Mononuclear cell (primary cell): Measurements from ENCODE around the gene RFWD3. TPM values are rescaled to one million over a fixed set of nuclear protein-coding genes. Genes with fewer than 3 reads are reported as not detected.

ENCODE experiments used
- H3K27me3 ChIP-seq: 2 replicates; pipeline ENCODE4 v1.6.0; 2011; ENCODE audit warnings: low read length, control low read depth; ENCODE audit not compliant: insufficient read depth
- H3K4me1 ChIP-seq: 2 replicates; pipeline ENCODE4 v1.5.1; 2011; ENCODE audit warnings: mild to moderate bottlenecking, low read length, control low read depth; ENCODE audit not compliant: insufficient read depth
- H3K4me3 ChIP-seq: 2 replicates; pipeline ENCODE4 v1.5.1; 2011; ENCODE audit warnings: mild to moderate bottlenecking, low read length, moderate library complexity
- H3K9me3 ChIP-seq: 2 replicates; pipeline ENCODE4 v1.5.1; 2011; ENCODE audit warnings: low read depth, mild to moderate bottlenecking, control low read depth, low read length
- total RNA-seq: library from RNA; depleted of rRNA; stranded (reverse); fragments of >200 nt; gene quantifications from one replicate; pipeline ENCODE4 v1.2.3, GENCODE V29; 2012

RFWD3 gene
- total RNA-seq, 1 donor = 24.9 TPM

DNA sequence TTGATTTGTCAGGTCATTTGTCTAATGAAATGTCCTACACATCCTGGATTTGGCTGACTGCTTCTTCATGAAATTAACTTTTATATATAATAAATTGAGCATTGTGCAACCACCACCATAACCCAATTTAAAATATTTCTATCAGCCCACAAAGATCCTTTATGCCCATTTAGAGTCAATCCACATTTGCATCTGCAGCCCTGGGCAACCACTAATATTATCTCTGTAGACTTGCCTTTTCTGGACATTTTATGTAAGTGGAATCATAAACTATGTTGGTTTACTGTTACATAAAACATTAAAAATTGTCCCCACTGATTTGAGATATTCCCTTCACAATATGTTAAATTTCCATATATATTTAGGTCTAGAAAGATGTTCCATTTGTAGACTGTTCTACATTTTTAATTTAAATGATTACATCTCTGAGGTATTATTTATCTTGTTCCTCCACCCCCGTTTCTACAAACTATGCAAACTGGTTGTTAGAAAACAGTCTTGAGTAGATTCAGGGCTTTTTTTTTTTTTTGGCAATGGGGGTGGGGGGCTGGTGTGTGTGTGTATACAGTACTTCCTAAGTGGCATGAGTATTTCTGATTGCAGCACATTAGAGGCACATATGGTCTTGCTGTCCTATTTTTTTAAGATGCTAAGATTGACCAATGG lies 16.7 kb downstream of the RFWD3 start:
- Histone ChIP-seq H3K27me3 (no peaks in the 10 kb centered on the region), H3K4me3 (no peak overlapping the region), H3K4me1 (peaks cover 8% of the 10 kb centered on the region), H3K9me3 (no peaks in the 10 kb centered on the region)

DNA sequence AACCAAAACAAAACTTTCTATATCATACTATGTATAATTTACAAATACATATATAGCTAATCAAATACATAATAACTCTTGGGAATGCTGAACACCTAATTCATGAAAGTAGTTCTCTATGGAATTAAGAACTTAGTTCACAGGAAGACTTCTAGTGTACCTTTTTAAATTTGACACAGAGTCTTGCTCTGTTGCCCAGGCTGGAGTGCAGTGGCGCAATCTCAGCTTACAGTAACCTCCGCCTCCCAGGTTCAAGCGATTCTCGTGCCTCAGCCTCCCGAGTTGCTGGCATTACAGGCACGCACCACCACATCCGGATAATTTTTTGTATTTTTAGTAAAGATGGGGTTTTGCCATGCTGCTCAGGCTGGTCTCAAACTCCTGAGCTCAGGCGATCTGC lies 24.7 kb downstream of the RFWD3 start:
- H3K27me3 ChIP-seq = no peaks in the 10 kb centered on the region
- H3K9me3 ChIP-seq = no peaks in the 10 kb centered on the region
- H3K4me1 ChIP-seq = no peaks in the 10 kb centered on the region
- no peak overlapping the region for H3K4me3 ChIP-seq

GRCh38 chr16:74637742-74638453 lies 28.8 kb downstream of the RFWD3 start:
- Histone ChIP-seq H3K4me1 (no peaks in the 10 kb centered on the region), H3K27me3 (no peaks in the 10 kb centered on the region), H3K9me3 (no peaks in the 10 kb centered on the region), H3K4me3 (no peak overlapping the region)

DNA sequence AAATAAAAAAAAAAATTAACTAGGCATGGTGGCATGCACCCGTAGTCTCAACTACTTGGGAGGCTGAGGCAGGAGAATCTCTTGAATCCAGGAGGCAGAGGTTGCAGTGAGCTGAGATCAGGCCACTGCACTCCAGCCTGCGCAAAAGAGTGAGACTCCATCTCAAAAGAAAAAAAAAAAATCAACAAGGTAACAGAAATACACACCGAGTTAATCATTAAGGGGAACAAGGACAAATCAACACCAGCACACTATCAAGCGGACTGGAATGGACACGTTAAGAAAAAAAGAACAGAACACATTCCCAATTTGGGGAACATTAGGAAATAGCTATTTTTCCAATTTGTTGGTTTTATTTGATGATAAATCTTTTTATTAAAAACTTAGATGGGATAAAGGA lies 31.4 kb downstream of the RFWD3 start:
- no peaks in the 10 kb centered on the region for H3K27me3 ChIP-seq
- H3K9me3 ChIP-seq = no peaks in the 10 kb centered on the region
- no peaks in the 10 kb centered on the region for H3K4me1 ChIP-seq
- no peak overlapping the region for H3K4me3 ChIP-seq

- Histone ChIP-seq H3K4me3 (no peak overlapping the region), H3K9me3 (no peaks in the 10 kb centered on the region), H3K4me1 (no peaks in the 10 kb centered on the region), H3K27me3 (no peaks in the 10 kb centered on the region)
Observed at GRCh38 chr16:74633686-74634085, 33.0 kb downstream of the RFWD3 start.

GRCh38 chr16:74627506-74628220 lies 39.0 kb downstream of the RFWD3 start:
- Histone ChIP-seq H3K4me1 (no peaks in the 10 kb centered on the region), H3K9me3 (no peaks in the 10 kb centered on the region), H3K4me3 (no peak overlapping the region), H3K27me3 (no peaks in the 10 kb centered on the region)

DNA sequence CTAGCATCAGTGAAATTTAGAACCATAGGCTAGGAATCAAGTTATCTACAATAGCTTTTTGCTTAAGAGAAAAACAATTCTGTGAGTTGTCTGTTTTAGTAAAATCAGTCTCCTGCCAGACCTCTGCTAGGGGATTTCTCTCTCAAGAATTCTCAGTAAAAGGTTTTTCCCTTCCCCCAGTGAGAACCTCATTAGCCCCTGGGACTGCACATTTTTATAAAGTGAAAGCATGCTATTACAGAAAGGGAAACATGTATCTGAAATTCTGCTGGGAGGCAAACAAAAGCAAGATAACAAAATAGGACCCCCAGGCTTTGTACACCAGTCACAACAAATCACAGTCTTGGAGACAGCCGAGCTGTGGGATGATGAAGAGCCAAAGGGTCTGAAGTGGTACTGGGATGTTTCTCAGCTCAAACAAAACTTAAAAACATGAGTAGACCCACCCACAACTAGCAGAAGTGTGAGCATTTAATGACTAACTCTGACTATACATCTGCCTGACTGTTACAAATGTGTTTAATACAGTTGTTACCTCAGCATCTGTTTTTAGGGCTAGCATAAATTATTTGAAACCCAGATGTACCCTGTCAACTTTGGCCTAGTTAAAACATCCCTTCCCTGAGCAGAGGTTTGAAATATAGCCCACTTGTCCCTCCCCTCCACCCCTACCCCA lies 39.8 kb downstream of the RFWD3 start:
- Histone ChIP-seq H3K27me3 (no peaks in the 10 kb centered on the region), H3K4me3 (no peak overlapping the region), H3K4me1 (no peaks in the 10 kb centered on the region), H3K9me3 (no peaks in the 10 kb centered on the region)

GRCh38 chr16:74625500-74626350 lies 41.0 kb downstream of the RFWD3 start:
- H3K4me1 ChIP-seq = no peaks in the 10 kb centered on the region
- no peaks in the 10 kb centered on the region for H3K9me3 ChIP-seq
- H3K4me3 ChIP-seq = no peak overlapping the region
- H3K27me3 ChIP-seq = no peaks in the 10 kb centered on the region

DNA sequence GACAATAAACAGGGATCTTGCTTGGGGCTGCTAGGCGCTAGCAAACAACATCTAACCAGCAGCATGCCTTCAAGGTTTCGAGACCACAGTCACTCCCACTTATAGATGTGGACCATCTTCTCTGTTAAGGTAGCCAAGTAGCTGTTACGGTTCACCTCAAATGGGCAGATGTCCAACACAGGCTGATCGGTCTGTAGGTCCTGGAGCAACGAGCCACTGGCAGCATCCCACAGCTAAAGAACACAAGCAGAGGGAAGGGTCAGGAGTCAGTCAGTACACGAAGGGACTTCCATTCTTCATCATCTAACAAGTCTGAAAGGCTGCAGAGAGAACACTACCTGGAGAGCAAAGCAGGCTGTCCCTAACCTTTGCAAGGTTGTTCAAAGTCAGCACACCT lies 42.8 kb downstream of the RFWD3 start:
- no peaks in the 10 kb centered on the region for H3K27me3 ChIP-seq
- no peaks in the 10 kb centered on the region for H3K9me3 ChIP-seq
- H3K4me1 ChIP-seq = no peaks in the 10 kb centered on the region
- no peak overlapping the region for H3K4me3 ChIP-seq

DNA sequence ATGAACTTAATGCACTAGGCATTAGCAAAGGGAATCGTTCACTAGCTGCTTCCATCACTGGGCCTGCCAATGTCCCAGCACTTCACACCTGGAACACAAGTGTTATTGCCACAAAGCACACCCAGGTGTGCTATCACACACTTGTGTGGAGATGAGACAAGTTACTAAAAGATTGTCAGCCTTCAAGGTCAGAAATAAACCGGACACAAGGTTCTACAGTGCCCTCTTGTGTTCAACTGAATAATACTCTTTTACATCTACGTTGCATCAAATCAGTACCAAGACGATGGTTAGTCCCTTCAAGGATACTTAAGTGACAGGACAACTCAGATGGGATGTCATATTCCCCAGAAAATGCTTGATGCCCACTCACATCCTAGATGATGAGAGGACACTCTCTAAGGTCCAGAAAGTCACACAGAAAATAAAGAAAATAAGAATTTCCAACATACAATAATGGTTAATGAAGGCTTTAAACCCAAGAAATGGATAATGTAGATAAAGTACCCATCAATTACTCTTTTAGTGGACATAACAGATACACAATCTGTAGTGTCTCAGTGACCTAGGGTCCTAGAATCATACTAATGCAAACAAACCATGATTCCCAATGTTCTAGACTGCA lies 43.4 kb downstream of the RFWD3 start:
- no peaks in the 10 kb centered on the region for H3K4me1 ChIP-seq
- H3K9me3 ChIP-seq = no peaks in the 10 kb centered on the region
- H3K4me3 ChIP-seq = no peak overlapping the region

GRCh38 chr16:74622005-74622404 lies 44.7 kb downstream of the RFWD3 start:
- Histone ChIP-seq H3K9me3 (no peaks in the 10 kb centered on the region), H3K27me3 (no peaks in the 10 kb centered on the region), H3K4me3 (no peak overlapping the region), H3K4me1 (no peaks in the 10 kb centered on the region)

More for the DNA sequence above, 43.4 kb downstream of the RFWD3 start:
- no peaks in the 10 kb centered on the region for H3K27me3 ChIP-seq

DNA sequence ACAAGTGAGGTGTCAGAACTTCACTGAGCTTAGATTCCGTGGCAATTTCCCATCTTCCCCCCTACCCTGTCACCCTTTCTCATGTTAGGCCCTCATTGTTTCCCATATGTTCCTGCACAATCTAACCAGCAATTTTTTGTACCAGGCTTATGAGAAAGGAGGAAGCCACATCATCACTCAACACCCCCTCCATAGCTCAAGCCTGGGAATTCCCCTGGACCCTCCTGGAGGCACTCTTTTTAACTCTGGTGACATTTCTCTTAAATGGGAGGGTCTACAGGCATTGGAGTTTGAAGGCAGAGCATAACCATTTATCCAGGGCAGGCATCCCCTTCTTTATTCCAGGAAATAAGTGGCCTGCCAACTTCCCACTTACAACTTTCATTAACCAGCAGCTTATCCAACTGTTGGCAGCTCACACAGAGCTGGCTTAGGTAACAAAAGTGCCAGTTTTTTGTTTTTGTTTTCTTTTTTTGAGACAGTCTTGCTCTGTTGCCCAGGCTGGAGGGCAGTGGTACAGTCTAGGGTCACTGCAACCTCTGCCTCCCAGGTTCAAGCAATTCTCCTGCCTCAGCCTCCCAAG lies 49.4 kb downstream of the RFWD3 start:
- Histone ChIP-seq H3K4me1 (no peaks in the 10 kb centered on the region), H3K27me3 (no peaks in the 10 kb centered on the region), H3K4me3 (no peak overlapping the region), H3K9me3 (no peaks in the 10 kb centered on the region)

DNA sequence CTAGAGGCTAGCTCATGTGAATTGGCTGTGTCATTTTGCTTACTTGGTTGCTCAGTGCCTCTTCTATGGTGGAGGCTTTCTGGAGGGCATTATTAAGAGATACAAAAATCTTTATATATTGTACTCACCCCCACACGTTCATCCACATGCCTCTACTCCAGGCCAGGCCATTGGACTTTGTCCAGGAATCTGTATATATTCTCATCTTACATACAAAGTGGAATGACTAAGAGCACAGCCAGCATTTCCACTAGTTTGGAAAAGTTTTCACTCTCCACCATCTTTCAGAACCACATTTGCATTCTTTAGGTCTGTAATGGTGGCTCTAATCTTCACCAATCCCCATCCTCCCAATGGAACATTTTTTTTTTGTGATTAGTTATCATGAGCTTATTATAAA lies 55.0 kb downstream of the RFWD3 start:
- peaks cover 19% of the 10 kb centered on the region for H3K4me1 ChIP-seq
- H3K9me3 ChIP-seq = no peaks in the 10 kb centered on the region
- H3K4me3 ChIP-seq = no peak overlapping the region
- no peaks in the 10 kb centered on the region for H3K27me3 ChIP-seq

GRCh38 chr16:74608944-74609343 lies 57.7 kb downstream of the RFWD3 start:
- Histone ChIP-seq H3K4me1 (peaks cover 41% of the 10 kb centered on the region), H3K4me3 (no peak overlapping the region), H3K27me3 (no peaks in the 10 kb centered on the region), H3K9me3 (no peaks in the 10 kb centered on the region)
